Liver (tissue), 9 donors: ENCODE measurements around the gene TAF4. TPM values are rescaled to one million over a fixed set of nuclear protein-coding genes. Genes with fewer than 3 reads are reported as not detected.

Experiments used
- DNase-seq: peaks from one replicate; pipeline ENCODE4 v3.0.0-alpha.2; 2017; ENCODE audit warnings: low spot score
- H3K27ac ChIP-seq, 2 donors: one replicate each; pipeline ENCODE4 v1.7.0; 2013; ENCODE audit warnings: inconsistent platforms in 2 of 2, low read length in 2 of 2, control low read depth in 1 of 2, low read depth in 1 of 2, mild to moderate bottlenecking in 1 of 2
- H3K27me3 ChIP-seq, 4 donors: one replicate each; pipeline versions ENCODE4 v1.6.1 to v1.7.0; 2013; ENCODE audit warnings: low read length in 3 of 4, inconsistent platforms in 1 of 4, mild to moderate bottlenecking in 1 of 4, moderate library complexity in 1 of 4; ENCODE audit not compliant: control insufficient read depth in 4 of 4, insufficient read depth in 4 of 4
- H3K36me3 ChIP-seq, 4 donors: one replicate each; pipeline versions ENCODE4 v1.6.1 to v1.7.0; 2013; ENCODE audit warnings: low read length in 3 of 4, mild to moderate bottlenecking in 3 of 4, low read depth in 1 of 4, moderate library complexity in 1 of 4; ENCODE audit not compliant: control insufficient read depth in 4 of 4, insufficient read depth in 3 of 4
- H3K4me1 ChIP-seq, 4 donors: one replicate each; pipeline versions ENCODE4 v1.6.1 to v1.7.0; 2013; ENCODE audit warnings: low read length in 3 of 4, mild to moderate bottlenecking in 3 of 4, moderate library complexity in 1 of 4; ENCODE audit not compliant: control insufficient read depth in 4 of 4, insufficient read depth in 4 of 4
- H3K4me3 ChIP-seq, 3 donors: one replicate each; pipeline versions ENCODE4 v1.6.1 to v1.7.0; 2013; ENCODE audit warnings: low read length in 3 of 3, control low read depth in 1 of 3, low read depth in 1 of 3, mild to moderate bottlenecking in 1 of 3
- H3K9ac ChIP-seq, 2 donors: one replicate each; pipeline ENCODE4 v1.7.0; 2013; ENCODE audit warnings: low read length in 2 of 2, mild to moderate bottlenecking in 2 of 2, moderate library complexity in 2 of 2, control low read depth in 1 of 2, low read depth in 1 of 2
- H3K9me3 ChIP-seq, 4 donors: one replicate each; pipeline versions ENCODE4 v1.6.1 to v1.7.0; 2013; ENCODE audit warnings: low read length in 3 of 4; ENCODE audit not compliant: control insufficient read depth in 4 of 4
- EGR1 ChIP-seq, 2 donors: IDR thresholded peaks; 2 replicates each; pipeline ENCODE4 v1.6.1; 2016 to 2018; ENCODE audit warnings: antibody characterized with exemption in 2 of 2, low read depth in 2 of 2
- FOXA1 ChIP-seq: IDR thresholded peaks from 2 replicates; pipeline ENCODE4 v1.6.1; 2016; ENCODE audit warnings: antibody characterized with exemption
- FOXA2 ChIP-seq: IDR thresholded peaks from 2 replicates; pipeline ENCODE4 v1.6.1; 2016; ENCODE audit warnings: antibody characterized with exemption
- GABPA ChIP-seq, 2 donors: IDR thresholded peaks in 1 of 2; conservative IDR thresholded peaks in 1 of 2; 2 replicates each; pipeline ENCODE4 v1.6.1; 2016; ENCODE audit warnings: antibody characterized with exemption in 2 of 2, mild to moderate bottlenecking in 1 of 2, moderate library complexity in 1 of 2
- HNF4A ChIP-seq, 2 donors: conservative IDR thresholded peaks; 2 replicates each; pipeline ENCODE4 v1.6.1; 2016; ENCODE audit warnings: antibody characterized with exemption in 2 of 2, mild to moderate bottlenecking in 2 of 2
- NR2F2 ChIP-seq: IDR thresholded peaks from 2 replicates; pipeline ENCODE4 v1.6.1; 2016; ENCODE audit warnings: antibody characterized with exemption
- RAD21 ChIP-seq, 2 donors: IDR thresholded peaks; 2 replicates each; pipeline ENCODE4 v1.6.1; 2016; ENCODE audit warnings: antibody characterized with exemption in 2 of 2, mild to moderate bottlenecking in 2 of 2
- SP1 ChIP-seq: IDR thresholded peaks from 2 replicates; pipeline ENCODE4 v1.6.1; 2018; ENCODE audit warnings: antibody characterized with exemption, mild to moderate bottlenecking
- TAF1 ChIP-seq: conservative IDR thresholded peaks from 2 replicates; pipeline ENCODE4 v1.6.1; 2016; ENCODE audit warnings: antibody characterized with exemption, mild to moderate bottlenecking
- YY1 ChIP-seq: IDR thresholded peaks from 2 replicates; pipeline ENCODE4 v1.6.1; 2016; ENCODE audit warnings: antibody characterized with exemption, mild to moderate bottlenecking
- WGBS: extraction: QIAGEN DNeasy Blood & Tissue Kit; methylation state at CpG from one replicate; pipeline ENCODE4 v1.1.7; 2013; 5-methylcytosine and 5-hydroxymethylcytosine counted together
- polyA plus RNA-seq, 2 donors: library from polyadenylated mRNA; stranded (reverse) in 1 of 2; unstranded in 1 of 2; fragments of 200-250 nt in 1 of 2; fragments of >200 nt in 1 of 2; fragmentation: Nextera tagmentation in 1 of 2; extraction: Ambion mirVana in 1 of 2; gene quantifications; one replicate each; pipeline versions ENCODE4 v1.2.1 to v1.2.3, GENCODE V29; 2013 to 2015
- total RNA-seq, 2 donors: library from RNA; depleted of rRNA; stranded (reverse); fragments of >200 nt; gene quantifications; one replicate each; pipeline ENCODE4 v1.2.3, GENCODE V29; 2014
- TF ChIP-seq, protein P1 (sequence below): fragments of 150-350 bp; IDR thresholded peaks from 2 replicates; pipeline ENCODE4 v1.5.1; 2017; ENCODE audit warnings: improper control_type of control experiment, low read depth, low read length; ENCODE audit not compliant: missing input control
- TF ChIP-seq, protein P2 (sequence below): IDR thresholded peaks from 2 replicates; pipeline ENCODE4 v1.6.1; 2016; ENCODE audit warnings: antibody characterized with exemption
- TF ChIP-seq, protein P3 (sequence below): IDR thresholded peaks from 2 replicates; pipeline ENCODE4 v1.6.1; 2016; ENCODE audit warnings: antibody characterized with exemption, mild to moderate bottlenecking
- donor health status: healthy.
- donor health status: healthy.
- donor health status: healthy.
- donor health status: healthy.
- donor health status: healthy.

The TAF4 gene
- total and polyA plus RNA-seq, 4 donors = 2.0 to 11.8 (median 5.6) TPM

DNA sequence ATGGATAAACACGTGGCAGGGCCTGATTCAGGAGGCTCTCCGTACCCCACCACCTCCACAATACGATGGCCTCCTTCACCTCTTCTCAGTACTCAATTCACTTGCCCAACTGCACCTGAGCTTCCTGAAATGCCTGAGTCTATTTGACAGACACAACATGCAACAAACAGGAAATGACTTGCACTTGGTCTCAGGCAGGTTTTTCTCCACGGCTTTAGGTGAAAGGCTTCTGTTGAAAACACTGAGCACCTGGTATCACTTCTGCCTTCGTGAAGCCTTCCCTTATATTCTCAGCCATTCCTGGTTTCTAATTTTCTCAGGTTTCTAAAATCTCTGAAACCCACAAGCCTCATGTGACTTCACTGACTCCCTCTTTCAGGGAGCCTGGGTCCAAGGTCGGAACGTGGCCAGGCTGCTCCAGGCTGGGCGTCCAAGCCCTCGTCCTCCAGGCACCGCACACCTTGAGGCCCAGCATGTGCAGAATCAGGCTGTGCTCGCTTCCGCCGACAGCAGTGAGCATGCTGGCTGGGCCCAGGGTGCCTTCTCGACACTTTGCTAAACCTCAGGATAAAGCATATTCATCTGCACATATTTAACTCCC lies 34.7 kb downstream of the TAF4 start:
- H3K27me3 ChIP-seq = no peaks in the 10 kb centered on the region
- H3K36me3 ChIP-seq = no peaks in the 10 kb centered on the region
- no peak overlapping the region for H3K4me3 ChIP-seq
- peaks cover 13 to 31% (median 27%) of the 10 kb centered on the region in 4 donors for H3K4me1 ChIP-seq
- TF ChIP-seq, protein P1, sequence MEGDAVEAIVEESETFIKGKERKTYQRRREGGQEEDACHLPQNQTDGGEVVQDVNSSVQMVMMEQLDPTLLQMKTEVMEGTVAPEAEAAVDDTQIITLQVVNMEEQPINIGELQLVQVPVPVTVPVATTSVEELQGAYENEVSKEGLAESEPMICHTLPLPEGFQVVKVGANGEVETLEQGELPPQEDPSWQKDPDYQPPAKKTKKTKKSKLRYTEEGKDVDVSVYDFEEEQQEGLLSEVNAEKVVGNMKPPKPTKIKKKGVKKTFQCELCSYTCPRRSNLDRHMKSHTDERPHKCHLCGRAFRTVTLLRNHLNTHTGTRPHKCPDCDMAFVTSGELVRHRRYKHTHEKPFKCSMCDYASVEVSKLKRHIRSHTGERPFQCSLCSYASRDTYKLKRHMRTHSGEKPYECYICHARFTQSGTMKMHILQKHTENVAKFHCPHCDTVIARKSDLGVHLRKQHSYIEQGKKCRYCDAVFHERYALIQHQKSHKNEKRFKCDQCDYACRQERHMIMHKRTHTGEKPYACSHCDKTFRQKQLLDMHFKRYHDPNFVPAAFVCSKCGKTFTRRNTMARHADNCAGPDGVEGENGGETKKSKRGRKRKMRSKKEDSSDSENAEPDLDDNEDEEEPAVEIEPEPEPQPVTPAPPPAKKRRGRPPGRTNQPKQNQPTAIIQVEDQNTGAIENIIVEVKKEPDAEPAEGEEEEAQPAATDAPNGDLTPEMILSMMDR = no peak
- TF ChIP-seq HNF4A (conservative IDR thresholded peaks at IDR 0.05) (no peak), NR2F2 (no peak), FOXA1 (no peak), RAD21 (IDR thresholded peaks at IDR 0.05) (no peak), EGR1 (IDR thresholded peaks at IDR 0.05; ENCODE audit: low read depth in 2 of 2) (no peak)
- TF ChIP-seq, protein P2, sequence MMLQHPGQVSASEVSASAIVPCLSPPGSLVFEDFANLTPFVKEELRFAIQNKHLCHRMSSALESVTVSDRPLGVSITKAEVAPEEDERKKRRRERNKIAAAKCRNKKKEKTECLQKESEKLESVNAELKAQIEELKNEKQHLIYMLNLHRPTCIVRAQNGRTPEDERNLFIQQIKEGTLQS = no peak
- TF ChIP-seq, protein P3, sequence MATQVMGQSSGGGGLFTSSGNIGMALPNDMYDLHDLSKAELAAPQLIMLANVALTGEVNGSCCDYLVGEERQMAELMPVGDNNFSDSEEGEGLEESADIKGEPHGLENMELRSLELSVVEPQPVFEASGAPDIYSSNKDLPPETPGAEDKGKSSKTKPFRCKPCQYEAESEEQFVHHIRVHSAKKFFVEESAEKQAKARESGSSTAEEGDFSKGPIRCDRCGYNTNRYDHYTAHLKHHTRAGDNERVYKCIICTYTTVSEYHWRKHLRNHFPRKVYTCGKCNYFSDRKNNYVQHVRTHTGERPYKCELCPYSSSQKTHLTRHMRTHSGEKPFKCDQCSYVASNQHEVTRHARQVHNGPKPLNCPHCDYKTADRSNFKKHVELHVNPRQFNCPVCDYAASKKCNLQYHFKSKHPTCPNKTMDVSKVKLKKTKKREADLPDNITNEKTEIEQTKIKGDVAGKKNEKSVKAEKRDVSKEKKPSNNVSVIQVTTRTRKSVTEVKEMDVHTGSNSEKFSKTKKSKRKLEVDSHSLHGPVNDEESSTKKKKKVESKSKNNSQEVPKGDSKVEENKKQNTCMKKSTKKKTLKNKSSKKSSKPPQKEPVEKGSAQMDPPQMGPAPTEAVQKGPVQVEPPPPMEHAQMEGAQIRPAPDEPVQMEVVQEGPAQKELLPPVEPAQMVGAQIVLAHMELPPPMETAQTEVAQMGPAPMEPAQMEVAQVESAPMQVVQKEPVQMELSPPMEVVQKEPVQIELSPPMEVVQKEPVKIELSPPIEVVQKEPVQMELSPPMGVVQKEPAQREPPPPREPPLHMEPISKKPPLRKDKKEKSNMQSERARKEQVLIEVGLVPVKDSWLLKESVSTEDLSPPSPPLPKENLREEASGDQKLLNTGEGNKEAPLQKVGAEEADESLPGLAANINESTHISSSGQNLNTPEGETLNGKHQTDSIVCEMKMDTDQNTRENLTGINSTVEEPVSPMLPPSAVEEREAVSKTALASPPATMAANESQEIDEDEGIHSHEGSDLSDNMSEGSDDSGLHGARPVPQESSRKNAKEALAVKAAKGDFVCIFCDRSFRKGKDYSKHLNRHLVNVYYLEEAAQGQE = no peak
- DNase-seq = no peak
- 83% methylated on average over 14 of the region's 14 CpGs for WGBS
- H3K9ac ChIP-seq = no peak overlapping the region
- peak overlapping the region in 1 of 2 donors; percentile 23 for H3K27ac ChIP-seq
- no peaks in the 10 kb centered on the region for H3K9me3 ChIP-seq

DNA sequence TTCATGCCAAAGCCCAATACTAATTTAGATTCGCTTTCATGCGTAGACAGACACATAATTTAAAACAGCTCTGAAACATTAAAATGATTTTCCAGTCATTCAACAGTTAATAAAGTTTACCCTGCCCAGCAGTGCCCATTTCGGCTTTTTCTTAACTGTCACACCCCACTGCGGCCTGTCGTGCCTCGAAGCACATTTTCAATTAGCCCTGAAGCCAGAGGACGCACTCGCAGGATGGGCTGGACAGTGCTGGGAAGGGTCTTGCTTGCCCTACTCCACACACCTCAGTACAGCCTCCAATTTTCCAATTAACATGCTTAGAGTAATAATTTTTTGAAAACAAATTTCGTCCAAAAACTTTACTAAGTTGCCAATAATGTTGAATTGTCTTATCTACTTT lies 35.3 kb downstream of the TAF4 start:
- TF ChIP-seq HNF4A (conservative IDR thresholded peaks at IDR 0.05) (no peak), NR2F2 (no peak), RAD21 (IDR thresholded peaks at IDR 0.05) (no peak), EGR1 (IDR thresholded peaks at IDR 0.05; ENCODE audit: low read depth in 2 of 2) (no peak), FOXA1 (no peak), TAF1 (no peak), GABPA (IDR thresholded peaks at IDR 0.05 in 1 of 2, conservative IDR thresholded peaks at IDR 0.05 in 1 of 2) (no peak), FOXA2 (no peak), SP1 (no peak), YY1 (no peak)
- TF ChIP-seq, protein P1 = no peak
- TF ChIP-seq, protein P3 = no peak
- DNase-seq = no peak
- H3K4me3 ChIP-seq = no peak overlapping the region
- no peak overlapping the region for H3K9ac ChIP-seq
- WGBS = 94% methylated on average over 9 of the region's 9 CpGs
- no peaks in the 10 kb centered on the region for H3K36me3 ChIP-seq
- peaks cover 13 to 36% (median 32%) of the 10 kb centered on the region in 4 donors for H3K4me1 ChIP-seq
- no peaks in the 10 kb centered on the region for H3K27me3 ChIP-seq
- no peak overlapping the region for H3K27ac ChIP-seq
- no peaks in the 10 kb centered on the region for H3K9me3 ChIP-seq
